VCaP (cell line): ENCODE results near the gene SLC25A44.

ENCODE experiments used
- H3K27ac ChIP-seq: fragments of 450-650 bp; 2 replicates; pipeline ENCODE4 v1.5.1; 2017
- TF ChIP-seq, protein P1 (sequence below): fragments of 450-650 bp; conservative IDR thresholded peaks from 2 replicates; pipeline ENCODE4 v1.5.1; 2017; ENCODE audit warnings: mild to moderate bottlenecking, moderate library complexity

The SLC25A44 gene

DNA sequence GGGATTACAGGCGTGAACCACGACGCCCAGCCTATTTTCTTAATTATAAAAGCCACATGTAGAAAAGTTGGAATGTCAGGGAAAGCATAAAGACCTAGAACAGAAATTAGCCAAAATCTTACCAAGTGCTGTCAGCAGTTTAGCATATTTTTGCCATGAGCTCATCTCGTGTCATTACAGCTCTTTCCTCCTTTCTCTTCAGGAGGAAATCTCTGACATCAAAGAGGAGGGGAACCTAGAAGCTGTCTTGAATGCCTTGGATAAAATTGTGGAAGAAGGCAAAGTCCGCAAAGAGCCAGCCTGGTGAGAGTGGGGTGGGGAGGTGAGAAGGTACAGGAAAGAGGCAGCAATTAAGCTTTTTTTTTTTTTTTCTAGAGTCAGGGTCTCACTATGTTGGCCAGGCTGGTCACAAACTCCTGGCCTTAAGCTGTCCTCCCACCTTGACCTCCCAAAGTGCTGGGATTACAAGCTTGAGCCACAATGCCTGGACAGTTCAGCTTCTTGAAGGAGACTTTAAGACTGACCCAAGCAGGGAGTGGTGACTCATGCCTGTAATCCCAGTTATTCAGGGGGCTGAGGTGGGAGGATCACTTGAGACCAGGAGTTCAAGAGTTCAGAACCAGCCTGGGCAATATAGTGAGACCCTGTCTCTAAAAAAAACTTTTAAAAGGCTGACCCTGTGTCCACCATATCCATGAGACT lies 39.7 kb downstream of the SLC25A44 start:
- TF ChIP-seq, protein P1, sequence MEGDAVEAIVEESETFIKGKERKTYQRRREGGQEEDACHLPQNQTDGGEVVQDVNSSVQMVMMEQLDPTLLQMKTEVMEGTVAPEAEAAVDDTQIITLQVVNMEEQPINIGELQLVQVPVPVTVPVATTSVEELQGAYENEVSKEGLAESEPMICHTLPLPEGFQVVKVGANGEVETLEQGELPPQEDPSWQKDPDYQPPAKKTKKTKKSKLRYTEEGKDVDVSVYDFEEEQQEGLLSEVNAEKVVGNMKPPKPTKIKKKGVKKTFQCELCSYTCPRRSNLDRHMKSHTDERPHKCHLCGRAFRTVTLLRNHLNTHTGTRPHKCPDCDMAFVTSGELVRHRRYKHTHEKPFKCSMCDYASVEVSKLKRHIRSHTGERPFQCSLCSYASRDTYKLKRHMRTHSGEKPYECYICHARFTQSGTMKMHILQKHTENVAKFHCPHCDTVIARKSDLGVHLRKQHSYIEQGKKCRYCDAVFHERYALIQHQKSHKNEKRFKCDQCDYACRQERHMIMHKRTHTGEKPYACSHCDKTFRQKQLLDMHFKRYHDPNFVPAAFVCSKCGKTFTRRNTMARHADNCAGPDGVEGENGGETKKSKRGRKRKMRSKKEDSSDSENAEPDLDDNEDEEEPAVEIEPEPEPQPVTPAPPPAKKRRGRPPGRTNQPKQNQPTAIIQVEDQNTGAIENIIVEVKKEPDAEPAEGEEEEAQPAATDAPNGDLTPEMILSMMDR: no peak
- H3K27ac ChIP-seq: no peak overlapping the region

DNA sequence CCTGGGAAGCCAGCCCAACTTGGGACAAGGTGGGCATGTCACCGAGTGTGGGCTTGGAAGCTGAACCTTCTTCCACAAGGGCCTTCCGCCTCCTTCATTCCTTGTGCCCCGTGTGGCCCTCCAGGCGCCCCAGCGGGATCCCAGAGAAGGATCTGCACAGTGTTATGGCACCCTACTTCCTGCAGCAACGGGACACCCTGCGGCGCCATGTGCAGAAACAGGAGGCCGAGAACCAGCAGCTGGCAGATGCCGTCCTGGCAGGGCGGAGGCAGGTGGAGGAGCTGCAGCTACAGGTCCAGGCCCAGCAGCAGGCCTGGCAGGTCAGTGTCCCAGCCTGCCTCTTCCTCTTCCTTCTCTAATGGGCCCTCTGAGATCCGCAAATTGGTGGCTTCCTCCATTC lies 42.3 kb downstream of the SLC25A44 start:
- TF ChIP-seq, protein P1: no peak
- H3K27ac ChIP-seq: no peak overlapping the region

DNA sequence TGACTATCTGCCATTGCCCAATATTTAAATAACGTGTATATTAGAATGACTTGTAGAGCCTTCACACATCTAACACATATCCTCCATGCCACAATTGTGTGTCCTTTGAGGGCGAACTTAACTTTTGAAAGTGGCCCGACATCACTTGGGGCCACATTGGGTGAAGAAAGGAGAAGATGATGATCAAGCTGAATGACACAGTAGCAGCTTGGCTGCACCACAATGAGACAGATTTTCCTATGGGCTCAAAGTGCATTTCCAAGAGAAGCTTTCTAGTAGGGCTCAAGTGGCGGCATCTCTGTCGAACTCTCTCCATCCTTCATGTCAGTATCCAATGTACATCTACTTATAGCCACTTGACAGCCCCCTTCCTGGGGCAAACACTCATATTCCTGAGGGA lies 44.3 kb downstream of the SLC25A44 start:
- TF ChIP-seq, protein P1: no peak
- no peak overlapping the region for H3K27ac ChIP-seq

DNA sequence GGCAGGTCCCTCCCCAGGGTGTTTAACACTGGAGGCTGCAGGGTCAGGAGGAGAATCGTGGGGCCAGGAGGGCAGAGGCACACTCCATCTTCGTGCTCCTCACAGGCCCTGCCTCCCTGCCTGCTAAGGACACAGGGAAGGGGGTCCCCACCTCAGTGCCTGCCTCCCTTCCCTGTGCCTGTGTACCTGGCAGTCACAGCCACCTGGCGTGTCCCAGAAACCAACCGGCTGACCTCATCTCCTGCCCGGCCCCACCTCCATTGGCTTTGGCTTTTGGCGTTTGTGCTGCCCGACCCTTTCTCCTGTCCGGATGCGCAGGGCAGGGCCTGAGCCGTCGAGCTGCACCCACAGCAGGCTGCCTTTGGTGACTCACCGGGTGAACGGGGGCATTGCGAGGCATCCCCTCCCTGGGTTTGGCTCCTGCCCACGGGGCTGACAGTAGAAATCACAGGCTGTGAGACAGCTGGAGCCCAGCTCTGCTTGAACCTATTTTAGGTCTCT lies 47.5 kb downstream of the SLC25A44 start:
- TF ChIP-seq, protein P1: no peak
- H3K27ac ChIP-seq: no peak overlapping the region

DNA sequence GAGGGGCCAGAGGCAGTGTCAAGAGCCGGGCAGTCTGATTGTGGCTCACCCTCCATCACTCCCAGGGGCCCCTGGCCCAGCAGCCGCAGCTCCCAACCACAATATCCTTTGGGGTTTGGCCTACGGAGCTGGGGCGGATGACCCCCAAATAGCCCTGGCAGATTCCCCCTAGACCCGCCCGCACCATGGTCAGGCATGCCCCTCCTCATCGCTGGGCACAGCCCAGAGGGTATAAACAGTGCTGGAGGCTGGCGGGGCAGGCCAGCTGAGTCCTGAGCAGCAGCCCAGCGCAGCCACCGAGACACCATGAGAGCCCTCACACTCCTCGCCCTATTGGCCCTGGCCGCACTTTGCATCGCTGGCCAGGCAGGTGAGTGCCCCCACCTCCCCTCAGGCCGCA lies 48.0 kb downstream of the SLC25A44 start, which contains the start of gene BGLAP:
TSS of gene BGLAP (plus strand) at position 259 of the 400 bp plus-strand sequence. CDS start at position 307, 48 bp downstream.
- TF ChIP-seq, protein P1: no peak
- no peak within 1 kb of the TSS for H3K27ac ChIP-seq

DNA sequence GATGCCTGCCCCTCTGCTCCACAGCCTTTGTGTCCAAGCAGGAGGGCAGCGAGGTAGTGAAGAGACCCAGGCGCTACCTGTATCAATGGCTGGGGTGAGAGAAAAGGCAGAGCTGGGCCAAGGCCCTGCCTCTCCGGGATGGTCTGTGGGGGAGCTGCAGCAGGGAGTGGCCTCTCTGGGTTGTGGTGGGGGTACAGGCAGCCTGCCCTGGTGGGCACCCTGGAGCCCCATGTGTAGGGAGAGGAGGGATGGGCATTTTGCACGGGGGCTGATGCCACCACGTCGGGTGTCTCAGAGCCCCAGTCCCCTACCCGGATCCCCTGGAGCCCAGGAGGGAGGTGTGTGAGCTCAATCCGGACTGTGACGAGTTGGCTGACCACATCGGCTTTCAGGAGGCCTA lies 48.8 kb downstream of the SLC25A44 start:
- no peak overlapping the region for H3K27ac ChIP-seq
- TF ChIP-seq, protein P1: no peak

DNA sequence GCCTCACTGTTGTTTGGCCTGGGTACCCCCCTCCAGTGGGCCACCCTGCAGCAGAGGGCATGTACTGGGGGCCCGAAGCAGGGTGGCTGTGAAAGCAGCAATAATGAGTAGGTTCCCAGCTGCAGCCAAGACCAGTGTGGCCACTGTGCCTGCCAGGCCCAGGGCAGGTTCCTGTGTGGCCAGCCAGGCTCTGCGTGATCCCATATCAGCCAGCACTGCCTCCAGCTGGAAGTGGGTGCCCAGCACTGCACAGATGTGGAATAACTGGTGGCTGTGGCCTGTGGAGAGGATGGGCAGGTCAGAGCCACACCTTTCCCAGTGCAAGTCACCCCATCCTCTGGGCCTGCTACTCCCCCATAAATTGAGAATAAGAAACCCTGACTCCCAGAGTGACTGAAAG lies 50.2 kb downstream of the SLC25A44 start:
- no peak overlapping the region for H3K27ac ChIP-seq
- TF ChIP-seq, protein P1: no peak
